PC-3 (cell line): ENCODE data around the gene RANBP3L. TPM values are rescaled to one million over a fixed set of nuclear protein-coding genes. Genes with fewer than 3 reads are reported as not detected.

Experiments used
- ATAC-seq: fragments of 200-7000 bp; cut with Tn5 transposase; 2 replicates; pipeline ENCODE4 v1.9.1; 2020; ENCODE audit warnings: mild to moderate bottlenecking, moderate library complexity
- BruUV-seq: library from RNA; stranded (reverse); fragments of 400-500 nt; replicated peaks from 2 replicates; lab custom pipeline; 2021; lab: Mats Ljungman, UMichigan
- CTCF ChIA-PET: fragments of 300-600 bp; sonication (Branson Sonifier 250); formaldehyde crosslinking; loops from one replicate; lab custom pipeline; 2022; ENCODE audit warnings: antibody characterized with exemption; lab: Charles Lee
- POLR2A ChIA-PET: fragments of 300-600 bp; sonication (Branson Sonifier 250); formaldehyde crosslinking; loops from one replicate; lab custom pipeline; 2022; ENCODE audit warnings: antibody characterized with exemption; ENCODE audit not compliant: unreplicated experiment; lab: Charles Lee
- DNase-seq: peaks from one replicate; pipeline ENCODE4 v3.0.0-alpha.2; 2015
- H2AFZ ChIP-seq: fragments of 300-600 bp; sonication (generic); 2 replicates; pipeline ENCODE4 v1.6.0; 2016; ENCODE audit warnings: antibody characterized with exemption, low read length
- H3F3A ChIP-seq: fragments of 300-600 bp; sonication (generic); one replicate; pipeline ENCODE4 v1.6.0; 2017; ENCODE audit warnings: antibody characterized with exemption, low read length, control low read depth, mild to moderate bottlenecking; ENCODE audit not compliant: unreplicated experiment
- H3K27ac ChIP-seq: fragments of 300-600 bp; sonication (generic); 2 replicates; pipeline ENCODE4 v1.5.1; 2016; ENCODE audit warnings: mild to moderate bottlenecking, low read length
- H3K27me3 ChIP-seq: fragments of 300-600 bp; sonication (generic); 2 replicates; pipeline ENCODE4 v1.6.1; 2016; ENCODE audit warnings: low read length, mixed read lengths
- H3K36me3 ChIP-seq: fragments of 300-600 bp; sonication (generic); 2 replicates; pipeline ENCODE4 v1.6.1; 2016; ENCODE audit warnings: low read depth, mixed run types, low read length, mixed read lengths
- H3K4me1 ChIP-seq: fragments of 300-600 bp; sonication (generic); 2 replicates; pipeline ENCODE4 v1.5.1; 2016; ENCODE audit warnings: low read length; ENCODE audit not compliant: insufficient read depth
- H3K4me2 ChIP-seq: fragments of 300-600 bp; sonication (generic); 2 replicates; pipeline ENCODE4 v1.6.0; 2016; ENCODE audit warnings: low read length
- H3K4me3 ChIP-seq: fragments of 300-600 bp; sonication (generic); 2 replicates; pipeline ENCODE4 v1.5.1; 2016; ENCODE audit warnings: mild to moderate bottlenecking, low read length, mixed read lengths
- H3K79me2 ChIP-seq: fragments of 300-600 bp; sonication (generic); 2 replicates; pipeline ENCODE4 v1.6.1; 2017; ENCODE audit warnings: low read length, mixed read lengths
- H3K9ac ChIP-seq: fragments of 300-600 bp; sonication (generic); 2 replicates; pipeline ENCODE4 v1.6.0; 2016; ENCODE audit warnings: mild to moderate bottlenecking, low read length
- H3K9me2 ChIP-seq: fragments of 300-600 bp; sonication (generic); replicated peaks from 2 replicates; pipeline ENCODE4 v1.6.1; 2016; ENCODE audit warnings: mixed run types, low read length, mixed read lengths
- H3K9me3 ChIP-seq: fragments of 300-600 bp; sonication (generic); 2 replicates; pipeline ENCODE4 v1.6.1; 2016; ENCODE audit warnings: low read length, mixed read lengths
- H4K20me1 ChIP-seq: fragments of 300-600 bp; sonication (generic); 2 replicates; pipeline ENCODE4 v1.6.1; 2016; ENCODE audit warnings: low read length, mixed read lengths
- CTCF ChIP-seq: fragments of 300-600 bp; sonication (generic); conservative IDR thresholded peaks from 2 replicates; pipeline ENCODE4 v1.5.1; 2017; ENCODE audit warnings: antibody characterized with exemption, low read depth, mild to moderate bottlenecking, low read length
- EZH2 ChIP-seq: fragments of 300-600 bp; sonication (generic); IDR thresholded peaks from one replicate; pipeline ENCODE4 v1.6.1; 2017; ENCODE audit warnings: antibody characterized with exemption, mild to moderate bottlenecking, low read length; ENCODE audit not compliant: unreplicated experiment
- EZH2phosphoT487 ChIP-seq: fragments of 300-600 bp; sonication (generic); IDR thresholded peaks from 2 replicates; pipeline ENCODE4 v1.6.1; 2018; ENCODE audit warnings: mild to moderate bottlenecking, antibody characterized with exemption, low read length, borderline replicate concordance
- intact Hi-C: fragments of 100-400 bp; cut with micrococcal nuclease; formaldehyde crosslinking; loops from 2 replicates; pipeline ENCODE4 v1.9.0; 2023
- total RNA-seq: library from RNA; depleted of rRNA; stranded (reverse); fragments of >200 nt; gene quantifications from 2 replicates; pipeline ENCODE4 v1.2.3, GENCODE V29; 2014

RANBP3L gene
- total RNA-seq, 1 experiment from 2014 or later = not detected

DNA sequence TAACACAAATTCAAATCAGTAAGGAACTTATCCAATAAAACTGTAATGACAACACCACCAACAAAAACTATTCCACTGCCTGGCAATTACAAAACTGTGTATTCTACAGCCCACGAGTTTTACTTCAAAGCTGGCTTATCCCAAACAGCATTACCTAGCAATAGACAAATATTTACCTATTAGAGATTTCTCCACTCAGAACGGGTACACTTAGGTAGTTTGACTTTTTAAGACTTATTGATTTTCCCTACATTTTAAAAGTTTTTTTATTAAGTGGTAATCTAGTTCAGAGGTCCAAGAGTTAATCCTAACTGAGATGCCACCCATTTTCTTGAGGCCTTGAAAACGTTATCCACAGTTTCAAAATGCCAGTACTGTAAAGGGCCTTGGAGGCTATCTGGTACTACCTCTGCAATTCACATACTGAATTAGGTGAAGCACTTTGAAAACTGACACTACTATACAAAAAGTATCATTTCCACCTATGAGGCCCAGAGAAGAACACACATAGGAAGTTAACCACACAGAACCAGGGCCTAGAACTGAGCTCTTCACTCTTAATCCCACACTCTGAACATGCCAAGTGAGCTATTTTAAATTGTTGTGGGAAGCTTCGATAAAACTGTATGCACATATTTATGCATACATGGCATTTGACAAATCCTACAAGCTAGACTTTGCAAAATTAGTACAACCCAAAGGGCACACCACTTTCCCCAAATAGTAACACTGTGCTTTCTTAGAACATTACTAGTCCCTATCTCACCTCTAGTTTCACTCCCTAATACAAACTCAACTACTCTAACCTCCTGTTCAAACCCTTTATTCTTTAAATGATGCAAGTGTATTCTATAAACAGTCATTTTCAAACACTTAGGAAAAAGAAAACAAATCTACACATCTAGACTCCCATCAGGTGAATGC lies 62.1 kb downstream of the RANBP3L start:
- no peak for ATAC-seq
- Histone ChIP-seq H3K79me2 (peaks cover 60% of the 10 kb centered on the region), H4K20me1 (no peaks in the 10 kb centered on the region), H3K27ac (peak overlapping the region; percentile 5; the same call in 1 of the 2 replicates), H3K9me3 (no peaks in the 10 kb centered on the region), H2AFZ (peak overlapping the region; percentile 70), H3K27me3 (no peaks in the 10 kb centered on the region), H3K36me3 (no peaks in the 10 kb centered on the region), H3K4me2 (peak overlapping the region; percentile 89), H3K4me3 (peak overlapping the region; percentile 75), H3F3A (no peaks in the 10 kb centered on the region), H3K9ac (peak overlapping the region; percentile 84; the same call in 1 of the 2 replicates), H3K9me2 (no peaks in the 10 kb centered on the region), H3K4me1 (peaks cover 38% of the 10 kb centered on the region)
- CTCF ChIA-PET = interaction anchor here (0.5 to 2.7 kb wide), 4 partner anchors 62 to 456 kb away, joined by 3 to 15 read pairs (median 4); no protein-coding TSS in a partner anchor
- no TSS peak for BruUV-seq
- TF ChIP-seq EZH2 = no peak
- no peak for TF ChIP-seq EZH2phosphoT487
- TF ChIP-seq CTCF = no peak
- POLR2A ChIA-PET = no interaction called here
- intact Hi-C loops = loop anchor here (1.0 to 5.0 kb wide), 4 partner anchors 37 to 161 kb away; partner anchors contain the start of gene SKP2
- DNase-seq = peak; percentile 20

DNA sequence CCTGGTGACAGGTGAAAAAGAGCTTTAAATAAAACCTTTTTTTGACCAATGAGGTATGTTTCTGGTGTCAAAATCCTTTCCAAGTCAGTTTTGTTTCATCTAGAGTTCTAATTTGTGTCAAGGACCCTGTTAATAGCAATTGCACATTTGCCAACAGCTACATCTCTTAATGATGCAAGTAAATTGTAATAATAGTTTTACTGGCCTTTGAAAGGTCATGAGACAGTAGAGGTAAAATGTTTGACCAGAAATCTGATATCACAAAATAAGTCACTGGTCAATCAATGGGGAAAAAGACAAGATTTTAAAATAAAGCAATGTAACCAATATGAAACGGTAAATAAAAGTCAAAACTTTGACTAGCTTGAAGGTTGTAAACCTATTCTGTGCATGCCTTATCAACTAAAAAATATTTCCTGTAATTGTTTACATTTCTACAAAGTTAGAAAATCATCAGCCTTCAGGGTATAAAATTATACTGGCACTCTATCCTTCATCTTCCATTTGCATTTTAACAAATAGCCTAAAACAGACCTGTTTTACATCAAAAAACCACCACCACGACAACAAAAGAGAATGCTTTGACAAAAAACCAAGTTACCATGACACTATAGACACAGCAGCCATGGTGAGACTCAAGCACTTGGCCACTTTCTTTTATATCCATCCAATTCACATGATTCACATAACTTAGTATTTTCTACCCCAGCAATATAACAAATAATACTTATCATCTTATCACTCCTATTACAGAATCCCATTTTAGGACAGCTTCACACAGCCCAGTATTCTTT lies 63.0 kb downstream of the RANBP3L start:
- no TSS peak for BruUV-seq

More for the DNA sequence above, 63.0 kb downstream of the RANBP3L start:
- Histone ChIP-seq H3K4me3 (peak overlapping the region; percentile 75; the same call in 1 of the 2 replicates), H2AFZ (no peak overlapping the region), H3K27ac (no peak overlapping the region), H3F3A (no peaks in the 10 kb centered on the region), H3K4me2 (peak overlapping the region; percentile 89), H3K4me1 (peaks cover 38% of the 10 kb centered on the region), H3K9me2 (no peaks in the 10 kb centered on the region), H3K9ac (no peak overlapping the region), H3K79me2 (peaks cover 65% of the 10 kb centered on the region), H3K36me3 (no peaks in the 10 kb centered on the region), H3K27me3 (no peaks in the 10 kb centered on the region), H4K20me1 (no peaks in the 10 kb centered on the region), H3K9me3 (no peaks in the 10 kb centered on the region)
- ATAC-seq (no peak), DNase-seq (no peak)
- ChIA-PET POLR2A (no interaction called here), CTCF (interaction anchor here (1.5 kb wide), 1 partner anchor 160 kb away, joined by 3 read pairs; no protein-coding TSS in a partner anchor)
- intact Hi-C loops = loop anchor here (1.0 kb wide), 1 partner anchor 61 kb away; no protein-coding TSS in a partner anchor
- TF ChIP-seq EZH2phosphoT487 (no peak), EZH2 (no peak), CTCF (no peak)
